K562 (cell line): Measurements from ENCODE around the gene PIGT.

Experiments
- BHLHE40 ChIP-seq: IDR thresholded peaks from 2 replicates; pipeline ENCODE4 v1.6.1; 2011; ENCODE audit warnings: low read length, improper control_type of control experiment
- CEBPB ChIP-seq: fragments of 450-650 bp; IDR thresholded peaks from 2 replicates; pipeline ENCODE4 v1.6.1; 2016; ENCODE audit warnings: missing genetic modification characterization, missing compliant biosample characterization
- CHD2 ChIP-seq: IDR thresholded peaks from 2 replicates; pipeline ENCODE4 v1.6.1; 2011; ENCODE audit warnings: low read depth, low read length
- EGR1 ChIP-seq: fragments of 450-650 bp; conservative IDR thresholded peaks from 2 replicates; pipeline ENCODE4 v1.6.1; 2017; ENCODE audit warnings: mild to moderate bottlenecking
- FOXK2 ChIP-seq, 2 experiments: fragments of 450-650 bp; IDR thresholded peaks in 1 of 2; conservative IDR thresholded peaks in 1 of 2; 2 replicates each; pipeline ENCODE4 v1.6.1; 2016; ENCODE audit warnings: low read depth in 2 of 2, mild to moderate bottlenecking in 1 of 2
- KLF1 ChIP-seq: fragments of 450-650 bp; IDR thresholded peaks from 2 replicates; pipeline ENCODE4 v1.6.1; 2016; ENCODE audit warnings: missing genetic modification characterization, missing compliant biosample characterization
- MAFF ChIP-seq: IDR thresholded peaks from 2 replicates; pipeline ENCODE4 v1.6.1; 2012; ENCODE audit warnings: low read length, improper control_type of control experiment
- POLR2A ChIP-seq: fragments of 450-650 bp; conservative IDR thresholded peaks from 2 replicates; pipeline ENCODE4 v1.6.1; 2016
- RCOR1 ChIP-seq, 2 experiments: IDR thresholded peaks; 2 replicates each; pipeline ENCODE4 v1.6.1; 2012; ENCODE audit warnings: low read depth in 2 of 2, low read length in 2 of 2, borderline replicate concordance in 1 of 2, improper control_type of control experiment in 1 of 2
- SNRNP70 ChIP-seq: fragments of 200-400 bp; formaldehyde crosslinking; optimal IDR thresholded peaks from 2 replicates; pipeline ENCODE3; 2017; ENCODE audit warnings: low read depth, low read length
- ZNF589 ChIP-seq: fragments of 200-800 bp; sonication (Bioruptor generic); IDR thresholded peaks from 2 replicates; pipeline ENCODE4 v1.6.1; 2016; ENCODE audit warnings: low read depth, missing genetic modification characterization, missing compliant biosample characterization
- TF ChIP-seq, protein P1 (sequence below), 3 experiments: IDR thresholded peaks in 2 of 3; conservative IDR thresholded peaks in 1 of 3; 2 replicates each; pipeline ENCODE4 v1.5.1; 2011 to 2012; ENCODE audit warnings: low read length in 3 of 3, mild to moderate bottlenecking in 3 of 3, control low read depth in 2 of 3, improper control_type of control experiment in 1 of 3, inconsistent platforms in 1 of 3, low read depth in 1 of 3, mixed read lengths in 1 of 3, moderate library complexity in 1 of 3; ENCODE audit not compliant: insufficient read depth in 2 of 3
- TF ChIP-seq, protein P2 (sequence below), 2 experiments: IDR thresholded peaks; 2 replicates each; pipeline ENCODE4 v1.6.1; 2012; ENCODE audit warnings: improper control_type of control experiment in 2 of 2, low read depth in 2 of 2, low read length in 2 of 2, borderline replicate concordance in 1 of 2

DNA sequence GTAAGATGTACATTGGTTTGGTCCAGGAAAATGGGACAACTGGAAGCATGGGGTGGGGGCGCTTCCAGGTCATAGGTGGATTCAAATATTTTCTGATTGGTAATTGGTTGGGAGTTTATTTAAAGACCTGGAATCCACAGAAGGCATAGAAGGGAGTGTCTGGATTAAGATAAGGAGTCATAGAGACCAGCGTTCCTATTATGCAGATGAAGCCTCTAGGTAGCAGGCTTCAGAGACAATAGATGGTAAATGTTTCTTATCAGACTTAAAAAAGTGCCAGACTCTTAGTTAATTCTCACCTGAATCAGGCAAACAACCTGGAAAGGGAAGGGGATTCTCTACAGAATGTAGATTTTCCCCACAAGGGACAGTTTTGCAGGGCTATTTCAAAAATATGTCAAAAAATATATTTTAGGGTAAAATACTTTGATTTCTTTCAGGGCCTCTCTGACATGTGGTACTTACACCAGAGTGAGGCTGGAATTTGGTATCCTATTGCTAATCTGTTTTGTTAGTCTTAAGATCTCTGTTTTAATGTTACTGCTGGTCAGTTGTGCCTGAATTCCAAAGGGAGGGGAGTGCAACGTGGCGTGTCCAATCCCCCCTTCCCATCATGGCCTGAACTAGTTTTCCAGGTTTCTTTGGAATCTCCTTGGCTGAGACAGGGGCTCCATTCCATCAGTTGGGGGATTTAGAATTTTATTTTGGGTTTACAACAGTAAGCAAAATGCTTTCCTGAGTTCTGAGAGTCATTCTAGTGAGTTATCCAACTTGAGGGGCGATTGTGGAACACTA, 25.1 kb downstream of the PIGT start:
- TF ChIP-seq CHD2 (no peak), KLF1 (tag) (no peak), POLR2A (no peak), ZNF589 (CRISPR knock-in tag) (no peak), CEBPB (tag) (no peak), BHLHE40 (no peak), FOXK2 (conservative IDR thresholded peaks at IDR 0.05 in 1 of 2, IDR thresholded peaks at IDR 0.05 in 1 of 2; ENCODE audit: low read depth in 2 of 2) (no peak), SNRNP70 (no peak), EGR1 (no peak), MAFF (no peak), RCOR1 (IDR thresholded peaks at IDR 0.05; ENCODE audit: borderline replicate concordance in 1 of 2, low read depth in 2 of 2, low read length in 2 of 2) (no peak)
- TF ChIP-seq, protein P1, sequence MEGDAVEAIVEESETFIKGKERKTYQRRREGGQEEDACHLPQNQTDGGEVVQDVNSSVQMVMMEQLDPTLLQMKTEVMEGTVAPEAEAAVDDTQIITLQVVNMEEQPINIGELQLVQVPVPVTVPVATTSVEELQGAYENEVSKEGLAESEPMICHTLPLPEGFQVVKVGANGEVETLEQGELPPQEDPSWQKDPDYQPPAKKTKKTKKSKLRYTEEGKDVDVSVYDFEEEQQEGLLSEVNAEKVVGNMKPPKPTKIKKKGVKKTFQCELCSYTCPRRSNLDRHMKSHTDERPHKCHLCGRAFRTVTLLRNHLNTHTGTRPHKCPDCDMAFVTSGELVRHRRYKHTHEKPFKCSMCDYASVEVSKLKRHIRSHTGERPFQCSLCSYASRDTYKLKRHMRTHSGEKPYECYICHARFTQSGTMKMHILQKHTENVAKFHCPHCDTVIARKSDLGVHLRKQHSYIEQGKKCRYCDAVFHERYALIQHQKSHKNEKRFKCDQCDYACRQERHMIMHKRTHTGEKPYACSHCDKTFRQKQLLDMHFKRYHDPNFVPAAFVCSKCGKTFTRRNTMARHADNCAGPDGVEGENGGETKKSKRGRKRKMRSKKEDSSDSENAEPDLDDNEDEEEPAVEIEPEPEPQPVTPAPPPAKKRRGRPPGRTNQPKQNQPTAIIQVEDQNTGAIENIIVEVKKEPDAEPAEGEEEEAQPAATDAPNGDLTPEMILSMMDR (IDR thresholded peaks at IDR 0.05 in 2 of 3, conservative IDR thresholded peaks at IDR 0.05 in 1 of 3; ENCODE audit: insufficient read depth in 2 of 3, low read depth in 1 of 3, low read length in 3 of 3), result no peak
- TF ChIP-seq, protein P2, sequence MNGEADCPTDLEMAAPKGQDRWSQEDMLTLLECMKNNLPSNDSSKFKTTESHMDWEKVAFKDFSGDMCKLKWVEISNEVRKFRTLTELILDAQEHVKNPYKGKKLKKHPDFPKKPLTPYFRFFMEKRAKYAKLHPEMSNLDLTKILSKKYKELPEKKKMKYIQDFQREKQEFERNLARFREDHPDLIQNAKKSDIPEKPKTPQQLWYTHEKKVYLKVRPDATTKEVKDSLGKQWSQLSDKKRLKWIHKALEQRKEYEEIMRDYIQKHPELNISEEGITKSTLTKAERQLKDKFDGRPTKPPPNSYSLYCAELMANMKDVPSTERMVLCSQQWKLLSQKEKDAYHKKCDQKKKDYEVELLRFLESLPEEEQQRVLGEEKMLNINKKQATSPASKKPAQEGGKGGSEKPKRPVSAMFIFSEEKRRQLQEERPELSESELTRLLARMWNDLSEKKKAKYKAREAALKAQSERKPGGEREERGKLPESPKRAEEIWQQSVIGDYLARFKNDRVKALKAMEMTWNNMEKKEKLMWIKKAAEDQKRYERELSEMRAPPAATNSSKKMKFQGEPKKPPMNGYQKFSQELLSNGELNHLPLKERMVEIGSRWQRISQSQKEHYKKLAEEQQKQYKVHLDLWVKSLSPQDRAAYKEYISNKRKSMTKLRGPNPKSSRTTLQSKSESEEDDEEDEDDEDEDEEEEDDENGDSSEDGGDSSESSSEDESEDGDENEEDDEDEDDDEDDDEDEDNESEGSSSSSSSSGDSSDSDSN (IDR thresholded peaks at IDR 0.05; ENCODE audit: borderline replicate concordance in 1 of 2, low read depth in 2 of 2, low read length in 2 of 2), result no peak
